ENCODE data around the gene GADD45G. TPM values are rescaled to one million over a fixed set of nuclear protein-coding genes. Genes with fewer than 3 reads are reported as not detected.

Gene GADD45G
- total and polyA plus RNA-seq, 7 experiments from 2014 or later, result 0.51 to 18.7 (median 2.9) TPM; not detected in 1

Other genes starting within 250 kb of the GADD45G start
- 100 to 1,000 TPM; 389 to 465 (median 460) TPM for gene SEMA4D, start 106.9 kb upstream of the GADD45G start, total RNA-seq
- 100 to 1,000 TPM; 114 to 268 TPM for gene SEMA4D, start 106.9 kb upstream of the GADD45G start, polyA plus RNA-seq